B cell (primary cell): ENCODE measurements around the gene KCTD17. TPM values are rescaled to one million over a fixed set of nuclear protein-coding genes. Genes with fewer than 3 reads are reported as not detected.

Experiments
- ATAC-seq: fragments of 200-7000 bp; cut with Tn5 transposase; one replicate; pipeline ENCODE4 v1.10.0; 2021; ENCODE audit warnings: low read depth, mild to moderate bottlenecking, moderate number of reproducible peaks, moderate library complexity
- CTCF ChIA-PET: fragments of 350-600 bp; sonication (Branson Sonifier 250); formaldehyde crosslinking; loops from one replicate; lab custom pipeline; 2021; ENCODE audit warnings: antibody characterized with exemption, inconsistent platforms; lab: Charles Lee
- POLR2A ChIA-PET: fragments of 350-600 bp; sonication (Branson Sonifier 250); formaldehyde crosslinking; loops from one replicate; lab custom pipeline; 2021; ENCODE audit warnings: antibody characterized with exemption; lab: Charles Lee
- DNase-seq: peaks from one replicate; pipeline ENCODE4 v3.0.0; 2013
- H2AFZ ChIP-seq: 2 replicates; pipeline ENCODE4 v1.6.1; 2012; ENCODE audit warnings: mild to moderate bottlenecking, low read depth, low read length; ENCODE audit not compliant: insufficient read depth, poor library complexity, severe bottlenecking
- H3K27ac ChIP-seq, 2 donors: 1 replicate in 1 of 2; 2 replicates in 1 of 2; pipeline ENCODE4 v1.5.1; 2012 to 2013; ENCODE audit warnings: low read length in 2 of 2, mild to moderate bottlenecking in 2 of 2, moderate library complexity in 1 of 2
- H3K27me3 ChIP-seq, 4 experiments: fragments of 200-600 bp in 1 of 4; sonication (generic) in 1 of 4; replicated peaks in 1 of 4; 1 replicate in 2 of 4; 2 replicates in 2 of 4; pipeline versions ENCODE4 v1.6.1 to v1.7.0; 2013 to 2016; ENCODE audit warnings: low read length in 3 of 4, mild to moderate bottlenecking in 2 of 4, mixed read lengths in 1 of 4, moderate library complexity in 1 of 4; ENCODE audit not compliant: insufficient read depth in 4 of 4, control insufficient read depth in 3 of 4; ENCODE audit errors: control extremely low read depth in 1 of 4
- H3K36me3 ChIP-seq, 2 experiments: replicated peaks in 1 of 2; 1 replicate in 1 of 2; 2 replicates in 1 of 2; pipeline versions ENCODE4 v1.6.1 to v1.7.1; 2013; ENCODE audit warnings: low read length in 1 of 2; ENCODE audit not compliant: insufficient read depth in 2 of 2, control insufficient read depth in 1 of 2; ENCODE audit errors: control extremely low read depth in 1 of 2, extremely low read depth in 1 of 2
- H3K4me1 ChIP-seq, 2 donors: fragments of 200-600 bp in 1 of 2; sonication (generic) in 1 of 2; 1 replicate in 1 of 2; 2 replicates in 1 of 2; pipeline versions ENCODE4 v1.5.1 to v1.6.1; 2013 to 2017; ENCODE audit warnings: low read length in 2 of 2; ENCODE audit not compliant: control insufficient read depth in 2 of 2, insufficient read depth in 2 of 2
- H3K4me2 ChIP-seq: replicated peaks from 2 replicates; pipeline ENCODE3; 2012; ENCODE audit warnings: mild to moderate bottlenecking, low read depth, low read length; ENCODE audit not compliant: poor library complexity, severe bottlenecking
- H3K4me3 ChIP-seq, 5 experiments: fragments of 200-600 bp in 1 of 5; sonication (generic) in 1 of 5; 1 replicate in 3 of 5; 2 replicates in 2 of 5; pipeline versions ENCODE4 v1.5.1 to v1.7.0; 2011 to 2016; ENCODE audit warnings: low read length in 4 of 5, mild to moderate bottlenecking in 4 of 5, low read depth in 2 of 5, control low read depth in 1 of 5, moderate library complexity in 1 of 5; ENCODE audit not compliant: insufficient read depth in 1 of 5; ENCODE audit errors: control extremely low read depth in 1 of 5, extremely low read depth in 1 of 5
- H3K79me2 ChIP-seq: fragments of 200-600 bp; sonication (generic); one replicate; pipeline ENCODE4 v1.6.0; 2016; ENCODE audit warnings: low read length; ENCODE audit not compliant: control insufficient read depth, insufficient read depth
- H3K9ac ChIP-seq: fragments of 200-600 bp; sonication (generic); 2 replicates; pipeline ENCODE4 v1.6.1; 2017; ENCODE audit warnings: mild to moderate bottlenecking, low read length, moderate library complexity
- H3K9me3 ChIP-seq, 3 donors: one replicate each; pipeline versions ENCODE4 v1.6.1 to v1.7.1; 2013; ENCODE audit warnings: low read length in 2 of 3; ENCODE audit not compliant: control insufficient read depth in 2 of 3, insufficient read depth in 1 of 3; ENCODE audit errors: control extremely low read depth in 1 of 3
- H4K20me1 ChIP-seq: 2 replicates; pipeline ENCODE4 v1.6.0; 2012; ENCODE audit warnings: mild to moderate bottlenecking, low read length; ENCODE audit not compliant: insufficient read depth, control insufficient read depth, poor library complexity, severe bottlenecking
- H3K27ac Mint-ChIP-seq: one replicate; pipeline ENCODE4 v1.8.0; 2021; ENCODE audit warnings: mixed read lengths
- H3K27me3 Mint-ChIP-seq: one replicate; pipeline ENCODE4 v1.8.0; 2021; ENCODE audit warnings: mixed read lengths
- H3K4me1 Mint-ChIP-seq: one replicate; pipeline ENCODE4 v1.8.0; 2021; ENCODE audit warnings: mixed read lengths
- H3K4me3 Mint-ChIP-seq: one replicate; pipeline ENCODE4 v1.8.0; 2021; ENCODE audit warnings: mixed read lengths
- H3K9me3 Mint-ChIP-seq: one replicate; pipeline ENCODE4 v1.8.0; 2022; ENCODE audit warnings: mixed read lengths; ENCODE audit not compliant: insufficient read depth
- EZH2 ChIP-seq: IDR thresholded peaks from 2 replicates; pipeline ENCODE4 v1.6.1; 2012; ENCODE audit warnings: borderline replicate concordance, low read depth, mild to moderate bottlenecking, moderate library complexity, low read length; ENCODE audit not compliant: insufficient read depth, poor library complexity, severe bottlenecking
- WGBS: methylation state at CpG from one replicate; pipeline ENCODE4 v1.1.5; 2013; ENCODE audit warnings: missing lambda C conversion rate; ENCODE audit not compliant: insufficient coverage; 5-methylcytosine and 5-hydroxymethylcytosine counted together
- intact Hi-C: fragments of 100-400 bp; cut with micrococcal nuclease; formaldehyde crosslinking; loops from one replicate; pipeline ENCODE4 v1.10.0; 2022
- polyA plus RNA-seq: library from polyadenylated mRNA; depleted of rRNA; stranded (reverse); fragments of >200 nt; gene quantifications from 2 replicates; pipeline ENCODE4 v1.2.3, GENCODE V29; 2012
- total RNA-seq, 2 donors: library from RNA; stranded (reverse); fragments of 120-200 nt in 1 of 2; gene quantifications; 1 replicate in 1 of 2; 2 replicates in 1 of 2; pipeline versions ENCODE4 v1.2.3 to v1.2.4, GENCODE V29; 2013 to 2022
- TF ChIP-seq, protein P1 (sequence below): fragments of 200-600 bp; IDR thresholded peaks from one replicate; pipeline ENCODE4 v1.8.0; 2022; ENCODE audit warnings: antibody characterized with exemption, mild to moderate bottlenecking

Gene KCTD17
- total and polyA plus RNA-seq, 2 donors (not counting 1 experiment from before 2014, with no cell fraction given): 29.0 to 41.3 TPM

DNA sequence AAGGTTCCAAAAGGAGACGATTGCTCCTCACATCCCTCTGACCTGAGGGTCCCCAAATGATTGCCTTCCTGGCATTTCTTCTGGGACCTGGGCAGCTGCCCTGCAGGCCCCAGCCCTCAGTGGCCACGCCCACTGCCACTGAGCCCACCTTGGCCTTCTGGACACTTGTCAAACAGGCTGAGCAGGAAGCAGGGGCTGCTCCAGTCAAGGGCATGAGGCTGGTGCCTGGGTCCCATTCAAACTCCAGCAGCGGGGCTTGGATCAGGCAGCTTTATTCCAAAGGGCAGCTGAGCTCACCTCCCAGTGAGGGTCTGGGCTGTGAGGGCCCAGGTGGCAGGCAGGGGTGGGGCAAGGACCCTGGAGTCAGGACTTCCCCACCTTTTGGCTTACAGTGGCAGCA is 13.6 kb downstream of the KCTD17 start:
- no peaks in the 10 kb centered on the region for H3K4me1 ChIP-seq
- H4K20me1 ChIP-seq: no peaks in the 10 kb centered on the region
- TF ChIP-seq, protein P1, sequence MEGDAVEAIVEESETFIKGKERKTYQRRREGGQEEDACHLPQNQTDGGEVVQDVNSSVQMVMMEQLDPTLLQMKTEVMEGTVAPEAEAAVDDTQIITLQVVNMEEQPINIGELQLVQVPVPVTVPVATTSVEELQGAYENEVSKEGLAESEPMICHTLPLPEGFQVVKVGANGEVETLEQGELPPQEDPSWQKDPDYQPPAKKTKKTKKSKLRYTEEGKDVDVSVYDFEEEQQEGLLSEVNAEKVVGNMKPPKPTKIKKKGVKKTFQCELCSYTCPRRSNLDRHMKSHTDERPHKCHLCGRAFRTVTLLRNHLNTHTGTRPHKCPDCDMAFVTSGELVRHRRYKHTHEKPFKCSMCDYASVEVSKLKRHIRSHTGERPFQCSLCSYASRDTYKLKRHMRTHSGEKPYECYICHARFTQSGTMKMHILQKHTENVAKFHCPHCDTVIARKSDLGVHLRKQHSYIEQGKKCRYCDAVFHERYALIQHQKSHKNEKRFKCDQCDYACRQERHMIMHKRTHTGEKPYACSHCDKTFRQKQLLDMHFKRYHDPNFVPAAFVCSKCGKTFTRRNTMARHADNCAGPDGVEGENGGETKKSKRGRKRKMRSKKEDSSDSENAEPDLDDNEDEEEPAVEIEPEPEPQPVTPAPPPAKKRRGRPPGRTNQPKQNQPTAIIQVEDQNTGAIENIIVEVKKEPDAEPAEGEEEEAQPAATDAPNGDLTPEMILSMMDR: no peak
- TF ChIP-seq EZH2: no peak
- DNase-seq (no peak), ATAC-seq (no peak)
- H3K9me3 Mint-ChIP-seq: no peaks in the 10 kb centered on the region
- H3K36me3 ChIP-seq: peaks cover 0 to 7% of the 10 kb centered on the region in 2 experiments
- no peak overlapping the region for H3K27ac ChIP-seq
- intact Hi-C loops: no loop called here
- no peak overlapping the region for H3K9ac ChIP-seq
- H2AFZ ChIP-seq: no peak overlapping the region
- H3K4me3 ChIP-seq: no peak overlapping the region
- no peak overlapping the region for H3K4me2 ChIP-seq
- peaks cover 0 to 24% (median 8%) of the 10 kb centered on the region in 4 experiments for H3K27me3 ChIP-seq
- ChIA-PET POLR2A (no interaction called here), CTCF (no interaction called here)
- H3K4me1 Mint-ChIP-seq: no peaks in the 10 kb centered on the region
- H3K27ac Mint-ChIP-seq: no peak overlapping the region
- WGBS: 81% methylated on average over 3 of the region's 3 CpGs
- H3K9me3 ChIP-seq: no peaks in the 10 kb centered on the region
- H3K4me3 Mint-ChIP-seq: no peak overlapping the region
- H3K27me3 Mint-ChIP-seq: peaks cover 18% of the 10 kb centered on the region
- H3K79me2 ChIP-seq: no peaks in the 10 kb centered on the region

DNA sequence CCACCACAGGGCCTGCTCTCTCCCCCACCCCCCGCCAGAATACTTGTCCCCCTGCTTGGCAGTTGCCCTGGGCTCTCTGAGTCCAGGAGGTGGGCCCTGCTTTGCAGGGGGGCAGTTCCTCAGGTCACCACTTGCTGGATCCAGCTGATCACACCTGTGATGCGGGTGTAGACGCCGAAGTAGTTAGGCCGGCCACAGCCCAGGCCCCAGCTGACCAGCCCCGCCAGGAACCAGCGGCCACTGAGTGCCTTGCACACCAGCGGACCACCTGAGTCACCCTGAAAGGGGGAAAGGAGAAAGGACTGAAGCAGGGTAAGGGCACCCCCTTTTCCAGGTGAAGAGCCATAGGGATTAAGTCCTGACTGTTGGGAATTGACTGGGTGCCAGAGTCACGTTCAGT is 14.4 kb downstream of the KCTD17 start:
- intact Hi-C loops: no loop called here
- Histone ChIP-seq H3K79me2 (no peaks in the 10 kb centered on the region), H3K36me3 (peaks cover 0 to under 1% of the 10 kb centered on the region in 2 experiments), H3K4me2 (no peak overlapping the region), H3K27ac (no peak overlapping the region), H3K4me3 (no peak overlapping the region), H2AFZ (no peak overlapping the region), H3K4me1 (no peaks in the 10 kb centered on the region), H3K9ac (no peak overlapping the region), H3K27me3 (peaks cover 0 to 32% (median 9%) of the 10 kb centered on the region in 4 experiments), H3K9me3 (no peaks in the 10 kb centered on the region), H4K20me1 (no peaks in the 10 kb centered on the region)
- no peak for DNase-seq
- H3K9me3 Mint-ChIP-seq: no peaks in the 10 kb centered on the region
- WGBS: 94% methylated on average over 8 of the region's 9 CpGs
- no peak for ATAC-seq
- H3K4me3 Mint-ChIP-seq: no peak overlapping the region
- peaks cover 19% of the 10 kb centered on the region for H3K27me3 Mint-ChIP-seq
- H3K27ac Mint-ChIP-seq: no peak overlapping the region
- CTCF ChIA-PET: no interaction called here
- POLR2A ChIA-PET: no interaction called here
- no peaks in the 10 kb centered on the region for H3K4me1 Mint-ChIP-seq
- TF ChIP-seq, protein P1: no peak
- no peak for TF ChIP-seq EZH2
